ENCODE results near the gene SHISA2.

- no peak for TF ChIP-seq POLR2A (IDR thresholded peaks at IDR 0.05; ENCODE audit: low read depth, low read length)
- TF ChIP-seq TAF1 (IDR thresholded peaks at IDR 0.05; ENCODE audit: borderline replicate concordance, low read depth, low read length), result no peak
Measured at GRCh38 chr13:26016189-26016588, 35.6 kb downstream of the SHISA2 start.

Measured in GM12892 (cell line).